ENCODE data around the gene CCDC54.

- no peak for TF ChIP-seq CTCF (IDR thresholded peaks at IDR 0.05)
- TF ChIP-seq POLR2A (IDR thresholded peaks at IDR 0.05), result no peak
Observed at GRCh38 chr3:107409365-107409764, 32.1 kb downstream of the CCDC54 start.
